ENCODE measurements around the gene NCKAP5.

The NCKAP5 gene

GRCh38 chr2:133169274-133169912 is 398.9 kb downstream of the NCKAP5 start:
- TF ChIP-seq, protein P1, sequence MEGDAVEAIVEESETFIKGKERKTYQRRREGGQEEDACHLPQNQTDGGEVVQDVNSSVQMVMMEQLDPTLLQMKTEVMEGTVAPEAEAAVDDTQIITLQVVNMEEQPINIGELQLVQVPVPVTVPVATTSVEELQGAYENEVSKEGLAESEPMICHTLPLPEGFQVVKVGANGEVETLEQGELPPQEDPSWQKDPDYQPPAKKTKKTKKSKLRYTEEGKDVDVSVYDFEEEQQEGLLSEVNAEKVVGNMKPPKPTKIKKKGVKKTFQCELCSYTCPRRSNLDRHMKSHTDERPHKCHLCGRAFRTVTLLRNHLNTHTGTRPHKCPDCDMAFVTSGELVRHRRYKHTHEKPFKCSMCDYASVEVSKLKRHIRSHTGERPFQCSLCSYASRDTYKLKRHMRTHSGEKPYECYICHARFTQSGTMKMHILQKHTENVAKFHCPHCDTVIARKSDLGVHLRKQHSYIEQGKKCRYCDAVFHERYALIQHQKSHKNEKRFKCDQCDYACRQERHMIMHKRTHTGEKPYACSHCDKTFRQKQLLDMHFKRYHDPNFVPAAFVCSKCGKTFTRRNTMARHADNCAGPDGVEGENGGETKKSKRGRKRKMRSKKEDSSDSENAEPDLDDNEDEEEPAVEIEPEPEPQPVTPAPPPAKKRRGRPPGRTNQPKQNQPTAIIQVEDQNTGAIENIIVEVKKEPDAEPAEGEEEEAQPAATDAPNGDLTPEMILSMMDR (IDR thresholded peaks at IDR 0.05; ENCODE audit: borderline replicate concordance, control extremely low read depth, extremely low read depth, insufficient read depth, missing control alignments), result no peak
- in situ Hi-C loops (cut with MboI; ENCODE audit: low sequenced_read_pairs, unreplicated experiment), result loop anchor here (10.0 to 25.0 kb wide), 2 partner anchors 507 to 625 kb away; partner anchors contain the start of gene LYPD1
- DNase-seq (ENCODE audit: low spot score), result no peak

GRCh38 chr2:133167990-133168389 is 400.3 kb downstream of the NCKAP5 start:
- in situ Hi-C loops (cut with MboI; ENCODE audit: low sequenced_read_pairs, unreplicated experiment), result loop anchor here (10.0 to 25.0 kb wide), 2 partner anchors 506 to 623 kb away; partner anchors contain the start of gene LYPD1
- TF ChIP-seq, protein P1 (IDR thresholded peaks at IDR 0.05; ENCODE audit: borderline replicate concordance, control extremely low read depth, extremely low read depth, insufficient read depth, missing control alignments), result no peak
- DNase-seq (ENCODE audit: low spot score), result no peak

GRCh38 chr2:133167223-133167622 is 401.0 kb downstream of the NCKAP5 start:
- in situ Hi-C loops (cut with MboI; ENCODE audit: low sequenced_read_pairs, unreplicated experiment), result loop anchor here (10.0 to 25.0 kb wide), 2 partner anchors 505 to 622 kb away; partner anchors contain the start of gene LYPD1
- DNase-seq (ENCODE audit: low spot score), result no peak
- TF ChIP-seq, protein P1 (IDR thresholded peaks at IDR 0.05; ENCODE audit: borderline replicate concordance, control extremely low read depth, extremely low read depth, insufficient read depth, missing control alignments), result no peak

DNA sequence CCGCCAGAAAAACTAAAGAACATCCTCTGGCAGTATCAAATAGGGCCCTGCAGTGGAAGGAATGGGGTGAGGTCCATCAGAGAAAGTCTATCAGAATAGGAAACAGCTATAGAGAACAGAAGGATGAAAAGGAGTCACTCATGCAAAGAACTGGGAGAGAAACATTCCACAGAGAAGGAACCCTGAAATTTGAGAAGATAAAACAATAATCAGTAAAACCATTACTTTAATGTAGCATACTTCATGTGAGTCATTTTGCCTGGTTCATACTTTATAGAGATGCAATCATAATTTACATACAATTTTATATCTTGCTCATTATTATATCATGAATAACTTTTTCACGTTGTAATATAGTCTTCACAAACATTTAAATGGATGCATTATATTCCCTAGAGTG is 402.2 kb downstream of the NCKAP5 start:
- TF ChIP-seq, protein P1 (IDR thresholded peaks at IDR 0.05; ENCODE audit: borderline replicate concordance, control extremely low read depth, extremely low read depth, insufficient read depth, missing control alignments), result no peak
- in situ Hi-C loops (cut with MboI; ENCODE audit: low sequenced_read_pairs, unreplicated experiment), result loop anchor here (10.0 to 25.0 kb wide), 2 partner anchors 504 to 621 kb away; partner anchors contain the start of gene LYPD1

DNA sequence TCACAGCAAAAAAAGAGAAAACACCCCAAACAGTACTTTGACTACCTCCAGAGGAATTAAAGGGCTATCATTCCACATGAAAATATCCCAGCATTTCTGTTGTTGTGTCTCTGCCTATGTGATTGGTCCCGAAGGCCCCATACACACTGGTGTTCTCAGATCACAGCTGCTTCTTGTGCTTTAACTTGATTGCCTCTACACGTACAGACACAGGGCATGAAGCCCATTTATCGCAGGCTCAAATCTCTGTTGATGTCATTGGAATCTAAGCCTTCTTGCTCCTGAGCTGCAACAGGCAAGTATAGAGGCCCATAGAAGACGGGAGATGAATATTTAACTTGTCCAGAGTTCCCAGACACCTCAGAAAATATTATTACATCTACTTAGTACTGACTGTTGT is 405.2 kb downstream of the NCKAP5 start:
- DNase-seq (ENCODE audit: low spot score), result no peak
- in situ Hi-C loops (cut with MboI; ENCODE audit: low sequenced_read_pairs, unreplicated experiment), result loop anchor here (10.0 to 25.0 kb wide), 2 partner anchors 501 to 618 kb away; partner anchors contain the start of gene LYPD1
- TF ChIP-seq, protein P1 (IDR thresholded peaks at IDR 0.05; ENCODE audit: borderline replicate concordance, control extremely low read depth, extremely low read depth, insufficient read depth, missing control alignments), result no peak

More for the DNA sequence above, 402.2 kb downstream of the NCKAP5 start:
- no peak for DNase-seq (ENCODE audit: low spot score)

DNA sequence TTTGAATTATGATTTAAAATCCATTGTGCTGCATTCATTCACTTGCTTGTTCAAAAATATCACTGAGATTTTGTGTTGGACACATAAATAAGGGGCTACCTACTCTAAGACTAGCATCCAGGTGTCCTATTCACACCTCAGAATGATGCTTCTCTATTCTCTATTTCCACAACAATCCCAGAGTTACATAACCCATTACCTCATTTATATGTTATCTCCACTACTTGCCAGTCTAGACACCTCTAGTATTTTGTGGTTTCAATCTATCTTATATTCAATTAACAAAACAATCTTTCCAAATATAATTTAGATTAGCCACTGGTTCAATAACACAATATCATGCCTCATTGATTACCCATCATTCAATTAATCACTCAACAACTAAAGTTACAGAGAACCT is 409.8 kb downstream of the NCKAP5 start:
- DNase-seq (ENCODE audit: low spot score), result no peak
- TF ChIP-seq, protein P1 (IDR thresholded peaks at IDR 0.05; ENCODE audit: borderline replicate concordance, control extremely low read depth, extremely low read depth, insufficient read depth, missing control alignments), result no peak
- in situ Hi-C loops (cut with MboI; ENCODE audit: low sequenced_read_pairs, unreplicated experiment), result loop anchor here (25.0 kb wide), 1 partner anchor 496 kb away; the partner anchor contains the start of gene LYPD1
